ENCODE data around the gene FOXP2.

FOXP2 gene

GRCh38 chr7:114722562-114722961, 307.9 kb downstream of the FOXP2 start:
- no peak for DNase-seq (ENCODE audit: low spot score)

GRCh38 chr7:114723308-114723707, 308.7 kb downstream of the FOXP2 start:
- no peak for DNase-seq (ENCODE audit: low spot score)

GRCh38 chr7:114740095-114740494, 325.5 kb downstream of the FOXP2 start:
- DNase-seq (ENCODE audit: low spot score), result no peak

- no peak for DNase-seq (ENCODE audit: low spot score)
These were observed 326.3 kb downstream of the FOXP2 start for GRCh38 chr7:114740941-114741340.

GRCh38 chr7:114741911-114742310, 327.3 kb downstream of the FOXP2 start:
- DNase-seq (ENCODE audit: low spot score), result no peak
